Measurements from ENCODE around the gene OPN5. TPM values are rescaled to one million over a fixed set of nuclear protein-coding genes. Genes with fewer than 3 reads are reported as not detected.

The OPN5 gene
- total RNA-seq, 1 experiment from 2014 or later: not detected

DNA sequence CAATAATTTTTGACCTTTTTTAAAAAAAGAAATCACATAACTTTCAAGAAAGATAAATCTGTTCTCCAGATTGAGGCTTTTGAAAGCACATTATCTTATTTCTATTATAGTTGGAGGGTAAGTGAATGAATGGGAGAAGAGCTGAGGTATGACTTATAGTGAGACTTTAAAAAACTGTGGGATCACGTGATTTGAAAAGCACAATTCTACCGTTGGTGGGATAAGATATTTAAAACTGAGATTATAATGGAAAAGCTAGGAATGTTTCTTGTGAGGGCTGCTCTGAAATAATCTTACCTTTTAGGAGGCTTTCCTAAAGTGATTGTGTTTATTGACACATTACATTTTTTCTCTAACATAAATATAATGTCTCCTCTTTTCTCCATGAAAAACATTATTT lies 9.5 kb upstream of the OPN5 start:
- BruUV-seq (replicated peaks): no TSS peak
- H3K4me1 ChIP-seq (ENCODE audit: insufficient read depth, low read length, poor library complexity, severe bottlenecking): no peaks in the 10 kb centered on the region
- TF ChIP-seq, protein P1, sequence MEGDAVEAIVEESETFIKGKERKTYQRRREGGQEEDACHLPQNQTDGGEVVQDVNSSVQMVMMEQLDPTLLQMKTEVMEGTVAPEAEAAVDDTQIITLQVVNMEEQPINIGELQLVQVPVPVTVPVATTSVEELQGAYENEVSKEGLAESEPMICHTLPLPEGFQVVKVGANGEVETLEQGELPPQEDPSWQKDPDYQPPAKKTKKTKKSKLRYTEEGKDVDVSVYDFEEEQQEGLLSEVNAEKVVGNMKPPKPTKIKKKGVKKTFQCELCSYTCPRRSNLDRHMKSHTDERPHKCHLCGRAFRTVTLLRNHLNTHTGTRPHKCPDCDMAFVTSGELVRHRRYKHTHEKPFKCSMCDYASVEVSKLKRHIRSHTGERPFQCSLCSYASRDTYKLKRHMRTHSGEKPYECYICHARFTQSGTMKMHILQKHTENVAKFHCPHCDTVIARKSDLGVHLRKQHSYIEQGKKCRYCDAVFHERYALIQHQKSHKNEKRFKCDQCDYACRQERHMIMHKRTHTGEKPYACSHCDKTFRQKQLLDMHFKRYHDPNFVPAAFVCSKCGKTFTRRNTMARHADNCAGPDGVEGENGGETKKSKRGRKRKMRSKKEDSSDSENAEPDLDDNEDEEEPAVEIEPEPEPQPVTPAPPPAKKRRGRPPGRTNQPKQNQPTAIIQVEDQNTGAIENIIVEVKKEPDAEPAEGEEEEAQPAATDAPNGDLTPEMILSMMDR (conservative IDR thresholded peaks at IDR 0.05; ENCODE audit: low read depth, low read length): no peak
- no peak for TF ChIP-seq EZH2 (IDR thresholded peaks at IDR 0.05; ENCODE audit: borderline replicate concordance, low read depth, low read length, poor library complexity, severe bottlenecking)
- ChIA-PET POLR2A (ENCODE audit: low non-redundant PET) (no interaction called here), CTCF (no interaction called here)
- no peak for DNase-seq (ENCODE audit: low spot score)
- H3K36me3 ChIP-seq (ENCODE audit: insufficient read depth, low read length, poor library complexity, severe bottlenecking): no peaks in the 10 kb centered on the region
- intact Hi-C loops (cut with micrococcal nuclease; ENCODE audit: unreplicated experiment): no loop called here
- H3K4me3 ChIP-seq (ENCODE audit: low read depth, low read length, poor library complexity, severe bottlenecking): no peak overlapping the region
- no peaks in the 10 kb centered on the region for H3K9me3 ChIP-seq (ENCODE audit: low read depth, low read length, poor library complexity, severe bottlenecking)
- H3K27me3 ChIP-seq (replicated peaks; ENCODE audit: insufficient read depth, low read depth, low read length, poor library complexity): no peaks in the 10 kb centered on the region
- no peak overlapping the region for H3K27ac ChIP-seq (ENCODE audit: low read depth, low read length, poor library complexity, severe bottlenecking)

DNA sequence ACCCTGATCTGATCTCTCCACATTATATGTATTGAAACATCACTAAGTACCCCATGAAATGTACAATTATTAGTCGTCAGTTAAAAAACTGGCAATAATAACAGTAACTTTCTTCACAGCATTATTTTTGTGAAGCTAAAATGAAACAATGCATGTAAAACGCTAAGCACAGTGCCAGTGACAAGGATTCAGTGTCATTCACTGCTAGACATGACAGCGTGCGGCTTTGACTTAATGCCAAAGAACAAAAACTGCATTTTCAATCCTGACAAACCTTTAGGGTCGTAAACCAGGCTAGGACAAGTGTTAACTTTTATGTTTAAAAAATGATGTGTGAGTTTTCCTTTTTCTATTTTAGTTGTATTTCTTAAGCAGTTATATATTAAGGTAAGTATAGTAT lies 8.8 kb upstream of the OPN5 start:
- H3K27ac ChIP-seq (ENCODE audit: low read depth, low read length, poor library complexity, severe bottlenecking): no peak overlapping the region
- H3K4me1 ChIP-seq (ENCODE audit: insufficient read depth, low read length, poor library complexity, severe bottlenecking): no peaks in the 10 kb centered on the region
- no peak for DNase-seq (ENCODE audit: low spot score)
- no TSS peak for BruUV-seq (replicated peaks)
- intact Hi-C loops (cut with micrococcal nuclease; ENCODE audit: unreplicated experiment): no loop called here
- H3K36me3 ChIP-seq (ENCODE audit: insufficient read depth, low read length, poor library complexity, severe bottlenecking): no peaks in the 10 kb centered on the region
- TF ChIP-seq, protein P1 (conservative IDR thresholded peaks at IDR 0.05; ENCODE audit: low read depth, low read length): no peak
- no peak for TF ChIP-seq EZH2 (IDR thresholded peaks at IDR 0.05; ENCODE audit: borderline replicate concordance, low read depth, low read length, poor library complexity, severe bottlenecking)
- no peak overlapping the region for H3K4me3 ChIP-seq (ENCODE audit: low read depth, low read length, poor library complexity, severe bottlenecking)
- CTCF ChIA-PET: no interaction called here
- no peaks in the 10 kb centered on the region for H3K9me3 ChIP-seq (ENCODE audit: low read depth, low read length, poor library complexity, severe bottlenecking)
- no peaks in the 10 kb centered on the region for H3K27me3 ChIP-seq (replicated peaks; ENCODE audit: insufficient read depth, low read depth, low read length, poor library complexity)
- POLR2A ChIA-PET (ENCODE audit: low non-redundant PET): no interaction called here

GRCh38 chr6:47780510-47781356 lies 1.1 kb upstream of the OPN5 start:
- POLR2A ChIA-PET (ENCODE audit: low non-redundant PET): no interaction called here
- H3K4me3 ChIP-seq (ENCODE audit: low read depth, low read length, poor library complexity, severe bottlenecking): no peak overlapping the region
- DNase-seq (ENCODE audit: low spot score): peak; percentile 68

More at GRCh38 chr6:47780510-47781356, 1.1 kb upstream of the OPN5 start:
- Histone ChIP-seq H3K27me3 (replicated peaks; ENCODE audit: insufficient read depth, low read depth, low read length, poor library complexity) (peaks cover 9% of the 10 kb centered on the region), H3K4me1 (ENCODE audit: insufficient read depth, low read length, poor library complexity, severe bottlenecking) (no peaks in the 10 kb centered on the region), H3K9me3 (ENCODE audit: low read depth, low read length, poor library complexity, severe bottlenecking) (no peaks in the 10 kb centered on the region), H3K36me3 (ENCODE audit: insufficient read depth, low read length, poor library complexity, severe bottlenecking) (no peaks in the 10 kb centered on the region), H3K27ac (ENCODE audit: low read depth, low read length, poor library complexity, severe bottlenecking) (no peak overlapping the region)
- intact Hi-C loops (cut with micrococcal nuclease; ENCODE audit: unreplicated experiment): loop anchor here (1.0 to 2.0 kb wide), 2 partner anchors 149 to 366 kb away; no protein-coding TSS in a partner anchor
- CTCF ChIA-PET: interaction anchor here (0.7 to 1.5 kb wide), 4 partner anchors 11 to 358 kb away, joined by 4 to 29 read pairs (median 10); no protein-coding TSS in a partner anchor
- TF ChIP-seq, protein P1 (conservative IDR thresholded peaks at IDR 0.05; ENCODE audit: low read depth, low read length): peak; percentile 74
- TF ChIP-seq EZH2 (IDR thresholded peaks at IDR 0.05; ENCODE audit: borderline replicate concordance, low read depth, low read length, poor library complexity, severe bottlenecking): no peak
- BruUV-seq (replicated peaks): no TSS peak

All from A673 (cell line).